Measurements from ENCODE around the gene ZNF597.

The ZNF597 gene

GRCh38 chr16:3457434-3458252, 14.3 kb upstream of the ZNF597 start:
- ChIA-PET POLR2A (interaction anchor here (0.5 to 1.2 kb wide), 2 partner anchors 14 to 15 kb away, joined by 3 to 13 read pairs; partner anchors contain the start of genes NAA60 and ZNF597), CTCF (interaction anchor here (1.0 to 1.8 kb wide), 5 partner anchors 10 to 161 kb away, joined by 3 to 5 read pairs (median 4); partner anchors contain the start of genes NAA60, ZNF174, ZNF597 and ZSCAN32)
- TF ChIP-seq CTCF (IDR thresholded peaks at IDR 0.05; ENCODE audit: control extremely low read depth, extremely low read depth, low read depth, missing control alignments), result peak; percentile 60
- peak; percentile 99 for DNase-seq (ENCODE audit: extremely low spot score)

DNA sequence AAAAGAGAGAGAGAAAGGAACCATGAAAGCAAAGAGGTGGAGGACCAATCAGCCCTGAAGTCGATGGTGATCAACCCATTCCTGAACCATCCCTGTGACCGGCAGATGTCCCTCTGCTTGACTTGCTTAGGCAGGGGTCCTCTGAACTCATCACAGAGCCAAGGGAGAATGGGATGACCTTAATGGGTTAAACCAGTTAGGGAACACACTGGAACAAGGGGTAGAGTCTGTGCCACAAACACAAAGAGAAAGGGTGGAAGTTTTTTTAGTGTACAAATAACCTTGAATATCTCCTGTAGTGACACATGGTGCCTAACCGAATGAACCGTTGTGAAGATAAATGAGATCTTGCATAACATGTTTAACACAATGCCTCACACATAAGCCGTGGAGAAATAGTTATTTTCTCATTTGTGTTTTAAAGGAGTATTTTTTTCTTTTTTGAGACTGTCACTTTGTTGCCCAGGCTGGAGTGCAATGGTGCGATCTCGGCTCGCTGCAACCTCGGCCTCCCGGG, 11.4 kb upstream of the ZNF597 start:
- POLR2A ChIA-PET, result no interaction called here
- no peak for DNase-seq (ENCODE audit: extremely low spot score)
- CTCF ChIA-PET, result interaction anchor here (1.0 to 1.9 kb wide), 2 partner anchors 11 to 171 kb away, joined by 3 to 6 read pairs; partner anchors contain the start of genes NAA60 and ZNF597
- TF ChIP-seq CTCF (IDR thresholded peaks at IDR 0.05; ENCODE audit: control extremely low read depth, extremely low read depth, low read depth, missing control alignments), result no peak

GRCh38 chr16:3454093-3454492, 10.8 kb upstream of the ZNF597 start:
- POLR2A ChIA-PET, result interaction anchor here (2.1 kb wide), 1 partner anchor 10 kb away, joined by 5 read pairs; the partner anchor contains the start of gene NAA60
- no peak for DNase-seq (ENCODE audit: extremely low spot score)
- TF ChIP-seq CTCF (IDR thresholded peaks at IDR 0.05; ENCODE audit: control extremely low read depth, extremely low read depth, low read depth, missing control alignments), result no peak

GRCh38 chr16:3444032-3444388, 706 bp upstream of the ZNF597 start:
- POLR2A ChIA-PET, result interaction anchor here (0.5 to 2.0 kb wide), 9 partner anchors 9 to 561 kb away, joined by 3 to 13 read pairs (median 4); partner anchors contain the start of genes FLYWCH2, ZNF174, ZNF263 and ZSCAN32
- CTCF ChIA-PET, result interaction anchor here (0.9 to 2.0 kb wide), 4 partner anchors 12 to 314 kb away, joined by 4 to 6 read pairs (median 5); partner anchors contain the start of genes ZNF174 and ZSCAN32
- no peak for TF ChIP-seq CTCF (IDR thresholded peaks at IDR 0.05; ENCODE audit: control extremely low read depth, extremely low read depth, low read depth, missing control alignments)
- DNase-seq (ENCODE audit: extremely low spot score), result no peak

More at GRCh38 chr16:3454093-3454492, 10.8 kb upstream of the ZNF597 start:
- CTCF ChIA-PET, result no interaction called here

GRCh38 chr16:3439637-3440036, 3.7 kb downstream of the ZNF597 start:
- no peak for DNase-seq (ENCODE audit: extremely low spot score)
- POLR2A ChIA-PET, result no interaction called here

More at GRCh38 chr16:3439637-3440036, 3.7 kb downstream of the ZNF597 start:
- no peak for TF ChIP-seq CTCF (IDR thresholded peaks at IDR 0.05; ENCODE audit: control extremely low read depth, extremely low read depth, low read depth, missing control alignments)
- CTCF ChIA-PET, result no interaction called here

Measured in GM10248 (cell line).